GM12891 (cell line): ENCODE measurements around the gene FAM149B1.

Source experiments
- DNase-seq: peaks from one replicate; pipeline ENCODE4 v3.0.0; 2011; ENCODE audit warnings: low spot score; ENCODE audit not compliant: insufficient read length
- FAIRE-seq: peaks from 2 replicates; lab custom pipeline; 2011; peaks lifted over from hg19 to GRCh38; lab: Jason Lieb, UNC
- PAX5 ChIP-seq: IDR thresholded peaks from 2 replicates; pipeline ENCODE4 v1.6.1; 2011; ENCODE audit warnings: low read length, moderate library complexity, mild to moderate bottlenecking; ENCODE audit not compliant: insufficient read depth, severe bottlenecking
- POLR2A ChIP-seq: IDR thresholded peaks from 2 replicates; pipeline ENCODE4 v1.6.1; 2011; ENCODE audit warnings: low read depth, low read length, control low read depth
- POLR2AphosphoS5 ChIP-seq: IDR thresholded peaks from 2 replicates; pipeline ENCODE4 v1.6.1; 2011; ENCODE audit warnings: low read depth, low read length, control low read depth
- POU2F2 ChIP-seq: IDR thresholded peaks from 2 replicates; pipeline ENCODE4 v1.6.1; 2011; ENCODE audit warnings: low read depth, mild to moderate bottlenecking, control low read depth, low read length, moderate library complexity
- SPI1 ChIP-seq: IDR thresholded peaks from 2 replicates; pipeline ENCODE4 v1.6.1; 2011; ENCODE audit warnings: low read depth, low read length, control low read depth
- TAF1 ChIP-seq: IDR thresholded peaks from 2 replicates; pipeline ENCODE4 v1.6.1; 2011; ENCODE audit warnings: low read depth, low read length, control low read depth

The FAM149B1 gene

DNA sequence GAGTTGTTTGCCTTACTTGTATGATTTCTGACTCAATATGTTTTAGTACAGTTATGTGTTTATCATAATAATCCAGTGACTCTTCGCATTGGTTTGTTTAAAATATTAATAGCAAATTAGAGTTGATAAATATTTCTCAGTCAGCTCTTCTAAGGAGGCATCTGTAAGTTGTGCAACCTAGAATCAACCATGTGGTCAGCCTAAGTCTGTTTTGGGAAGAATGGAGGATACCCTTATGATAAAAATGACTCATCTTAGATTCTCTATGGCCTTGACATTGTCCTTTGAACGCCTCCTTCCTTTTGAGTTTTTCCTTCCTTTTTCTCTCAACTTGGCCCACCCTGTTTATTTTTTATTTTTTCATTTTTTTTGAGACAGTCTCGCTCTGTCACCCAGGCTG is 60.3 kb downstream of the FAM149B1 start:
- FAIRE-seq, result no peak
- no peak for DNase-seq
- TF ChIP-seq PAX5, result no peak
- no peak for TF ChIP-seq POLR2A
- TF ChIP-seq POLR2AphosphoS5, result no peak
- TF ChIP-seq TAF1, result no peak
- TF ChIP-seq POU2F2, result no peak
- TF ChIP-seq SPI1, result no peak

DNA sequence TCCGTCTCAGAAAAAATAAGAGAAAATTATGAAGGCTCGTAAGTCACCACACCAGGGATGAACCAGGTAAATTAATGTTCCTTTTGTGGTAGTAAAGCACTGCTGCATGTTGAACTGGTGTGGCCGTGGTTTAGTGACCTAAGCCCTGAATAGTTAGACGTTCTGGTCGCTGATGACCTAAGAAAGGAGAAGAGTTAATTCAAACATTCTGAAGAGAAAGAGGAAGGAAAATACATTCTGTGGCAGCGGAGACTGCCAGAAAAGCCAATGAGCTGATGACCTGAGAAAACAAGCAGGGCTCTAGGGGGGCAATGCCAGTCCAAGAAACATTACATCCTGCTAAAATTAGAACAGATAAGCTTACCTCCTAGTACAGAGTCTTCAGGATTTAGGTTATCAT is 61.6 kb downstream of the FAM149B1 start:
- FAIRE-seq, result no peak
- TF ChIP-seq POU2F2, result no peak
- no peak for TF ChIP-seq TAF1
- no peak for TF ChIP-seq SPI1
- TF ChIP-seq POLR2A, result no peak
- TF ChIP-seq POLR2AphosphoS5, result no peak
- TF ChIP-seq PAX5, result no peak
- no peak for DNase-seq

GRCh38 chr10:73232887-73233286 is 65.0 kb downstream of the FAM149B1 start:
- TF ChIP-seq TAF1 (no peak), POLR2AphosphoS5 (no peak), POU2F2 (no peak), SPI1 (no peak), POLR2A (no peak), PAX5 (no peak)
- DNase-seq (no peak), FAIRE-seq (no peak)

GRCh38 chr10:73233883-73234282 is 66.0 kb downstream of the FAM149B1 start:
- FAIRE-seq, result no peak
- TF ChIP-seq POLR2AphosphoS5 (no peak), POU2F2 (no peak), SPI1 (no peak), TAF1 (no peak), POLR2A (no peak), PAX5 (no peak)

GRCh38 chr10:73234695-73235094 is 66.8 kb downstream of the FAM149B1 start:
- no peak for FAIRE-seq
- TF ChIP-seq PAX5 (no peak), SPI1 (no peak), POLR2A (no peak), POU2F2 (no peak), TAF1 (no peak), POLR2AphosphoS5 (no peak)
- no peak for DNase-seq

More at GRCh38 chr10:73233883-73234282, 66.0 kb downstream of the FAM149B1 start:
- DNase-seq, result no peak

- no peak for FAIRE-seq
- TF ChIP-seq POLR2AphosphoS5 (0 out of 2 replicates have a peak, but pooled peaks have one; percentile 30), PAX5 (no peak)
- DNase-seq, result no peak
These were observed 71.2 kb downstream of the FAM149B1 start for GRCh38 chr10:73238990-73239566.

DNA sequence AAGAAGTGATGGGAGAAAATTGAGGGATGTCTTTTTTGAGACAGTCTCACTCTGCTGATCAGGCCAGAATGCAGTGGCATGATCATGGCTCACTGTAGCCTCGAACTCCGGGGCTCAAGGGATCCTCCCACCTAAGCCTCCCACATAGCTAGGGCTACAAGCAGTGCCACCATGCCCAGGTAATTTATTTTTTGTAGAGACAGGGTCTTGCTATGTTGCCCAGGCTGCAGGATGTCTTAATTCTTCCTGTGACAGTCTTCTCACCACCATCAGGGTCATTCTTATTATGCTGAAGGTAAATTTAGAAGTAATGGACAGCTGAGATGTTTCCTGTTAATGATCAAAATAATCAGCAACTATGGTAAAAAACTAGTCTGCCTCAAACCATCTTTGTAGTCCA is 72.0 kb downstream of the FAM149B1 start:
- no peak for DNase-seq
- TF ChIP-seq TAF1 (no peak), POLR2AphosphoS5 (no peak), POLR2A (no peak; the same call in 1 of the 2 replicates), SPI1 (no peak), PAX5 (no peak), POU2F2 (no peak)
- no peak for FAIRE-seq

DNA sequence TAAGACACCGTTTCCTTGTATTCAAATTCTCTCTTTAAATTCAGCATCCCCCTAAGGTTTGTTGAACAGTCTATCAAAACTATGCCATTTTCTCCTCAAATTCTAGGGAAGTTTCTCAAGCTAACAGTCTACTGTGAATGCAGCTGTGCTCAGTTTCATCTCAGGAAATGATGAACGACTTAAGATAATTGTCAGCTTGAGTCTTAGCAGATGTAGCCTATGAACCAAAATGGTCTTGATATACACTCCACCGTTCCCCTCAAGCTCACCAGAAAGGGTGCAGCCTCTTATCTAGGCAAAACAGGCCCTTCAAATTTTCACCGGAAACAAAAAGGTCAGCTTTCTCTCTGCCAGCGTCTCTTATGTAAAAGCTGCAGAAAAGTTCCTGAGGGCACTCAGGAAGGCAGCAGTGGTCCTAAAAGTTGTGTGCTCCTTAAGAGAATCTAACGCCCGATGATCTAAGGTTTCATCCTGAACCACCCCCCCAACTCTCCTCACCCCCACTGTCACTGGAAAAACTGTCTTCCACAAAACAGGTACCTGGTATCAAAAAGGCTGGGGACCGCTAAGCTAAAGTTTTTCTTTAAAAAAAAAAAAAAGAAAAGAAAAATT is 77.1 kb downstream of the FAM149B1 start:
- DNase-seq, result no peak
- FAIRE-seq, result no peak
- TF ChIP-seq POLR2A (no peak), SPI1 (no peak), POLR2AphosphoS5 (no peak), PAX5 (no peak)

DNA sequence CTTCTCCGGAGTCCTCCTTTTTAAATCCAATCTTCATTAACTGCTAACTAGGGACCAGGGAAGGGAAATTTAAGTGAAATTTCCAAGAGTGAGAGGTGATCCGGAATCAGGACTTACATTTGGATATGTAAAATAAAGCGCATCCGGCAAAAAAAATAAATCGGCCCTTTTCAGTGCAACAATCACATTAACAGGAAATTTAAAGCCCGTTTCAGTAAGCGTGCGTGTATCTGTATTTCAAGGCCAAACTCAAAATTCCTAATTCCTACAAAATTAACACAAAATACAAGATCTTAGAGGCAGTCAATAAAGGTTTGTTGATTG is 78.4 kb downstream of the FAM149B1 start:
- no peak for DNase-seq
- FAIRE-seq, result no peak
- TF ChIP-seq POLR2A (no peak), POU2F2 (no peak), TAF1 (no peak), PAX5 (no peak), POLR2AphosphoS5 (no peak), SPI1 (no peak)

GRCh38 chr10:73246646-73247508 is 79.0 kb downstream of the FAM149B1 start, which contains the start of gene DNAJC9:
Gene DNAJC9 (minus strand): TSS chr10:73247255. CDS start chr10:73247189, 66 bp downstream.
- FAIRE-seq, result peak; percentile 96
- DNase-seq, result peak; percentile 76

More at GRCh38 chr10:73246646-73247508, 79.0 kb downstream of the FAM149B1 start, which contains the start of gene DNAJC9:
- TF ChIP-seq POLR2AphosphoS5 (peak; percentile 96), TAF1 (peak; percentile 91), SPI1 (no peak), POU2F2 (peak; percentile 81; the same call in 1 of the 2 replicates), POLR2A (peak; percentile 95), PAX5 (no peak)
